ENCODE data around the gene SLC26A3. TPM values are rescaled to one million over a fixed set of nuclear protein-coding genes. Genes with fewer than 3 reads are reported as not detected.

SLC26A3 gene
- total and polyA plus RNA-seq, 3 donors from 2014 or later = 1.1 to 1.3 TPM; not detected in 1

DNA sequence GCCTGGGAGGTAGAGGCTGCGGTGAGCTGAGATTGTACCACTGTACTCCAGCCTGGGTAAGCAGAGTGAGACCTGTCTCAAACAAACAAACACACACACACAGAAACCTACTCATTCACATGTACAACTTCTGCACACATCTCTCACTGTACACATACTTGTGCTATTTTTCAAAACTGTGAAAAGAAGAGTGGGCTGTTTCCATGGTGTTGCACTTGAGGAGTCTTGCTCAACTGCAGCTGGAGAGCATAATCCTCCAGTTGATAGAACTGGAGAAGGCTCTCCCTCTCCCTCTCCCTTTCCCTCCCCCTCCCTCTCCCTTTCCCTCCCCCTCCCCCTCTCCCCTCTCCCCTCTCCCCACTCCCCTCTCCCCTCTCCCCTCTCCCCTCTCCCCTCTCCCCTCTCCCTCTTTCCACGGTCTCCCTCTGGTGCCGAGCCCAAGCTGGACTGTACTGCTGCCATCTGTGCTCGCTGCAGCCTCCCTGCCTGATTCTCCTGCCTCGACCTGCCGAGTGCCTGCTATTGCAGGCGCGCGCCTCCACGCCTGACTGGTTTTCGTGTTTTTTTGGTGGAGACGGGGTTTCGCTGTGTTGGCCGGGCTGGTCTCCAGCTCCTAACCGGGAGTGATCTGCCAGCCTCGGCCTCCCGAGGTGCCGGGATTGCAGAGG is 44.3 kb upstream of the SLC26A3 start:
- no peaks in the 10 kb centered on the region for H3K9me3 ChIP-seq
- WGBS, 2 donors = 66 to 86% methylated on average over 15 to 16 of the region's 18 CpGs
- intact Hi-C loops (cut with DNase I; ENCODE audit: low total_unique reads) = no loop called here
- H3K36me3 ChIP-seq (ENCODE audit: low read depth, missing control alignments) = no peaks in the 10 kb centered on the region
- no peak for DNase-seq
- no peaks in the 10 kb centered on the region for H3K4me1 ChIP-seq
- no peak overlapping the region for H3K27ac ChIP-seq
- no peak overlapping the region for H3K4me3 ChIP-seq
- TF ChIP-seq CTCF (IDR thresholded peaks at IDR 0.05) = no peak
- no peak for TF ChIP-seq POLR2A (IDR thresholded peaks at IDR 0.05)
- no peaks in the 10 kb centered on the region for H3K27me3 ChIP-seq

- no peak overlapping the region for H3K4me3 ChIP-seq
- no peak overlapping the region for H3K27ac ChIP-seq
- intact Hi-C loops (cut with DNase I; ENCODE audit: low total_unique reads) = no loop called here
- no peak for TF ChIP-seq CTCF (IDR thresholded peaks at IDR 0.05)
- TF ChIP-seq POLR2A (IDR thresholded peaks at IDR 0.05) = no peak
- H3K27me3 ChIP-seq = no peaks in the 10 kb centered on the region
- no peaks in the 10 kb centered on the region for H3K36me3 ChIP-seq (ENCODE audit: low read depth, missing control alignments)
- no peaks in the 10 kb centered on the region for H3K9me3 ChIP-seq
- DNase-seq = no peak
- H3K4me1 ChIP-seq = no peaks in the 10 kb centered on the region
Observed at GRCh38 chr7:107846324-107846723, 43.3 kb upstream of the SLC26A3 start.

DNA sequence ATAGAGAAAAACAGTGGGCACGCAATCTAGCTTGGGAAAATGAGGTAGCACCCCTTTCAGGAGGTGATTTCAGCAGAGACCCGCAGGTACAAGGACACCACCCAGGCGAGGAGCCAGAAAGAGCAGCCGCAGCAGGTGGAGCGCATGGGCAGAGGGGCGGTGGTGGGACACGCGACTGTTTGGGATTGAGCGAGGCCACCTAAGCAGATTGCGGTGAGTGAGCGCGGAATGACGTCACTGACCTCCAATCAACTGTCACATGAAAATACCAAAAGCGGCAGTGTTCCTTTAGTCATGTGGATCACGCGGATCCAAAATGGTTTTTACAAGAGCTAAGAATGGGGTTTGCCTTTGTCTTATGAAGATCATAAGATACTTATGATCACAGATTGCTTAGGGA is 40.2 kb upstream of the SLC26A3 start:
- TF ChIP-seq POLR2A (IDR thresholded peaks at IDR 0.05) = no peak
- no peak for TF ChIP-seq CTCF (IDR thresholded peaks at IDR 0.05)
- H3K36me3 ChIP-seq (ENCODE audit: low read depth, missing control alignments) = no peaks in the 10 kb centered on the region
- peak; percentile 43 for DNase-seq
- H3K27me3 ChIP-seq = no peaks in the 10 kb centered on the region
- no peak overlapping the region for H3K27ac ChIP-seq
- intact Hi-C loops (cut with DNase I; ENCODE audit: low total_unique reads) = no loop called here
- WGBS, 2 donors = 69 to 78% methylated on average over 16 of the region's 16 CpGs
- H3K4me1 ChIP-seq = no peaks in the 10 kb centered on the region
- no peak overlapping the region for H3K4me3 ChIP-seq
- no peaks in the 10 kb centered on the region for H3K9me3 ChIP-seq

GRCh38 chr7:107842213-107842612 is 39.2 kb upstream of the SLC26A3 start:
- TF ChIP-seq CTCF (IDR thresholded peaks at IDR 0.05) (no peak), POLR2A (IDR thresholded peaks at IDR 0.05) (no peak)
- DNase-seq = no peak
- 84 to 92% methylated on average over 3 of the region's 3 CpGs for WGBS, 2 donors

More at GRCh38 chr7:107842213-107842612, 39.2 kb upstream of the SLC26A3 start:
- intact Hi-C loops (cut with DNase I; ENCODE audit: low total_unique reads) = no loop called here
- Histone ChIP-seq H3K4me3 (no peak overlapping the region), H3K36me3 (ENCODE audit: low read depth, missing control alignments) (no peaks in the 10 kb centered on the region), H3K4me1 (no peaks in the 10 kb centered on the region), H3K9me3 (no peaks in the 10 kb centered on the region), H3K27ac (no peak overlapping the region), H3K27me3 (no peaks in the 10 kb centered on the region)

All from testis (tissue), 3 donors.